ENCODE data around the gene FBH1. TPM values are rescaled to one million over a fixed set of nuclear protein-coding genes. Genes with fewer than 3 reads are reported as not detected.
A peak's percentile ranks its signal among the peaks of the same experiment; 100 is the strongest.
"Not testable (repeated sequence)": the region's sequence is repeated elsewhere in the genome, so short reads cannot be mapped to it uniquely, and the experiment has no call there.

The FBH1 gene
- polyA plus RNA-seq (2012; ENCODE audit: insufficient read depth, insufficient read length) = 51.8 TPM

DNA sequence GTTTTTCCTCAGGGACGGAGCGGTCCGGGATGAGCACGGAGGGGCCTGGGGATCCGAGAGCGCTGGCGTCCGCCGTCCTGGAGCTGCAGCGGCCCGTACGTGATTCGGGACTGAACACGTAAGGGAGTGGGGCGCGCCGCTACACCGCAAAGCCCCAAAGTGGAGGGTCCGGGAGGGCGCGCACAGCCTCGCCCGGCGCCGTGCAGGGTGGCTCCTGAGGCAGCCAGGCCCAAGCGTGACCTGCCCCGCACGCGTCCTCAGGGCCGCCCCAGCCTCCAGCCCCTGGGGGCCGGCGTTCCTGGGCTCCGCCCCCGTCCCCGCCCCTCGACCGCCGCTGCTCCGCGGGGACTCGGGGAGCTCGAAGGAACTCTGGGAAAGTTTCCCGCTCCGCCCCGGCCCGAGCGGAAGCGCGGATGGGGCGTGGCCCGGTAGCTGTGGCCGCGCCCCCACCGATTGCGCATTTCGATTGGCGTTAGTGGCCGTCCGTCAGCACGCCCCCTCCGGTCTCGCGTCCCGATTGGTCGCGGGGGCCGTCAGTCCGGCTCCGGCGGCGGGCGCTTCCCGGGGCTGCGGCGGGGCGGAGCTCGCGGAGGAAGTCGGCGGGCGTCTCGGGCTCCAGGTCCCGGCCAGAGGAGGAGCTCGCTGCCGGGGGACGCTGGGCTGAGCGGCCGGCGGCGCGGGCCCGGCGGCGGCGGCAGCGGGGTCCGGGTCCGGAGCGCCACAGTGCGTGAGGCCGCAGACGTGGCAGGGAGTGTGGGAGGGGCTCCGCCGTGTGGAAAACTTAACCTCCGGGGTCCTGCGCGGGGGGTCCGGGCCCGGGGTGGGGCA lies at the start of gene FBH1, which contains the start of gene ANKRD16:
Gene FBH1 (plus strand): TSS at position 620 of the 828 bp plus-strand sequence. CDS start 103 bp downstream, at position 723.
Gene ANKRD16 (minus strand): TSS at position 270 of the 828 bp plus-strand sequence. CDS start 539 bp downstream, outside the sequence.
- H3K4me3 ChIP-seq (ENCODE audit: low read length) = peak within 1 kb of the TSS; percentile 84
- DNase-seq (ENCODE audit: low read depth, low spot score) = peak; percentile 96

GRCh38 chr10:5840314-5841307 lies 49.4 kb upstream of the FBH1 start:
- DNase-seq (ENCODE audit: low read depth, low spot score) = no peak
- H3K4me3 ChIP-seq (ENCODE audit: low read length) = no peak overlapping the region

DNA sequence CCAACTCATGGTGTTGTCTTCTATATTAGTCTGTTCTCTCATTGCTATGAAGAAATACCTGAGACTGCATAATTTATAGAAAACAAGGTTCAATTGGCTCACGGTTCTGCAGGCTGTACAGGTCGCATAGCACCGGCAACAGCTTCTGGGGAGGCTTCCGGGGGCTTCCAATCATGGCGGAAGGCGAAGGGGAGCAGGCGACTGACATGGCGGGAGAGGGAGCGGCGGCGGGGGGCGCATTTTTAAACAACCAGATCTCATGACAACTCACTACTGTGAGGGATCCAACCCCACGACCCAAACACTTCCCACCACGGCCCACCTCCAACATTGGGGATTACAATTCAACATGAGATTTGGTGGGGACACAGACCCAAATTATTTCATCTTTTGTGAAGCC lies 48.1 kb upstream of the FBH1 start:
- no peak overlapping the region for H3K4me3 ChIP-seq (ENCODE audit: low read length)
- DNase-seq (ENCODE audit: low read depth, low spot score) = no peak

GRCh38 chr10:5843686-5844344 lies 46.2 kb upstream of the FBH1 start:
- DNase-seq (ENCODE audit: low read depth, low spot score) = no peak
- H3K4me3 ChIP-seq (ENCODE audit: low read length) = no peak overlapping the region

DNA sequence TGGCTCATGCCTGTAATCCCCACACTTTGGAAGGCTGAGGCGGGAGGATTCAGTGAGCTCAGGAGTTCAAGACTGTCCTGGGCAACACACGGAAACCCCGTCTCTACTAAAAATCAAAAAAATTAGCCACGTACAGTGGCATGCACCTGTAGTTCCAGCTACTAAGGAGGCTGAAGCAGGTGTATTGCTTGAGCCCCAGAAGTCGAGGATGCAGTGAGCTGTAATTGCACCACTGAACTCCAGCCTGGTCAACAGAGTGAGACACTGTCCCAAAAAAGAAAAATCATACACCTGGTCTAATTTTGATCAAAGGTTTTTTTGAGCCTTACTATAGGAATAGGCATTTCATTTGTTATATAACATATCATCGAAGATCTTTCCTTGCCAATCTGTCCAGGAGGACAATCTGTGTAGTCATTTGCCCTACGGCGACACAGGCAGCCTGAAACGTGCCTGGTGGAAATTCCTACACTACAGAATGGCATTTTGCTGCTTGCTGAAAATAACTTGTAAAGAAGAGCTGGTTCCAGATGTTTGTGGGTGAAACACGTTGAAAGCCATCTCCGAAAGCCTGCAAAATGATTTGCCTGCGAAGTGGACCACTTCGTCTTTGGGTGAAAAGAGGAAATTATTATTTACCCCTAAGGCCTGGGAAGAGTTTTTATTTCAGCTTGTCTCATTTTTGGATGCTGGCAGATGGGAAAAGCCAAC lies 45.5 kb upstream of the FBH1 start:
- no peak overlapping the region for H3K4me3 ChIP-seq (ENCODE audit: low read length)
- no peak for DNase-seq (ENCODE audit: low read depth, low spot score)

DNA sequence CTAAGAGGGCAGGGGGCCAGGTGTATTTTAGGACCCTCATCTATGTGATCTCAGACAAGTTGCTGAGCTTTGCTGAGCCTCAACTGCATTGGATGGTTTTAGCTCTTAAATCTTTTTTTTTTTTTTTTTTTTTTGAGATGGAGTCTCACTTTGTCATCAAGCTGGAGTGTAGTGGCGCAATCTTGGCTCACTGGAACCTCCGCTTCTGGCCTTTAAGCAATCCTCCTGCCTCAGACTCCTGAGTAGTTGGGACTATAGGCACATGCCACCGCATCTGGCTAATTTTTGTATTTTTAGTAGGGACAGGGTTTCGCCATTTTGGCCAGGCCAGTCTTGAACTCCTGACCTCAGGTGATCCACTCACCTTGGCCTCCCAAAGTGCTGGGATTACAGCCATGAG lies 43.4 kb upstream of the FBH1 start:
- not testable (repeated sequence) for H3K4me3 ChIP-seq (ENCODE audit: low read length); DNase-seq (ENCODE audit: low read depth, low spot score)

DNA sequence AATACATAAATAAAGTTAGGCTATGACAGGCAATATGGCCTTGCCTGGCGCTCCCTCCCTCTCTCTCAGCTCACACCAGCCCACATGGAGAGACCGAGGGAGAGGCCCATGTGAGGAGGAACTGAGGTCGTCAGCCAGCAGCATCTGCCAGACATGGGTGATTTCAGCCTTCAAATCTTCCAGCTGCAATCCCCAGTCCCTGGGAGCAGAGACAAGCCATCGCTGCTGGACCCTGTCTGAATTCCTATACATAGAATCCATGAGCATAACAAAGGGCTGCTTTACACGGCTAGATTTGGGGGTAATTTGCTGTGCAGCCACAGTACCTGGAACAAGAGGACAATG lies 35.9 kb upstream of the FBH1 start:
- no peak for DNase-seq (ENCODE audit: low read depth, low spot score)

DNA sequence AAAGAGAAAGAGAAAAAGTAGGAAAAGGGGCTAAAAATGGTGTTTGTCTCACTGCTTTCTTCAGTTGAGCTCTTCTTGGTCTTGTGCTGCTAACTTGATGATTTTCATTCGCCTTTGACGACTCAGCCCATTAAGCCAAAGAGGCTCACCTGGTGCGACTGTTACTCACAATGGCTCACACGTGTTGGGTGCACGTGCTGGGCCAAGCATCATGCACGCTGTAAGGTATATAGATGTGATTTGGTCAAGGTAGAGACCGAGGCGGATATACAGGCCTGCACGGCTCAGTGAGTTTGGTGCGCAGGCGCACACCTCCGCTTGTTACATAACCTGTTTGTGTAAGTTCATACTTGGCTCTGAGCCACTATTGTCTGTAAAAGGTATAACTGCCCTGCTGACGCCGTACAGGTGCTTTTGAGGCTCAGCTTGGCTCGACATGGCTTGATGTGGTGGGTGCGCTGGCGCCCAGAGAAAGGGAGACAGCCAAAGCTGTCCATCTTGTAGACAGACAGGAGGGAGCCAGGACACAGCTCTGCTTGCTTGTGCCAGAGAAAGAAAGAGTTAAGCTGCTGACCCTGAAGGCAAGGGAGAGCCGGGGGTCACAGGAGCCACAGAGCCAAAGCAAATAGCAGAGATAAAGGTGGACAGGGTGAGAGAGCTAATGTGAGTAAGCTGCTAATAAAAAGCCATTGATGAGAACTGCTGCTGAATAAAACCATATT lies 33.9 kb upstream of the FBH1 start:
- no peak overlapping the region for H3K4me3 ChIP-seq (ENCODE audit: low read length)
- DNase-seq (ENCODE audit: low read depth, low spot score) = no peak

More for the DNA sequence above, 35.9 kb upstream of the FBH1 start:
- no peak overlapping the region for H3K4me3 ChIP-seq (ENCODE audit: low read length)

GRCh38 chr10:5856701-5857004 lies 33.4 kb upstream of the FBH1 start:
- DNase-seq (ENCODE audit: low read depth, low spot score) = no peak
- no peak overlapping the region for H3K4me3 ChIP-seq (ENCODE audit: low read length)

- no peak overlapping the region for H3K4me3 ChIP-seq (ENCODE audit: low read length)
- no peak for DNase-seq (ENCODE audit: low read depth, low spot score)
Measured at GRCh38 chr10:5858811-5859210, 31.2 kb upstream of the FBH1 start.

GRCh38 chr10:5860066-5860465 lies 30.0 kb upstream of the FBH1 start:
- H3K4me3 ChIP-seq (ENCODE audit: low read length) = no peak overlapping the region
- DNase-seq (ENCODE audit: low read depth, low spot score) = no peak

GRCh38 chr10:5862360-5862961 lies 27.6 kb upstream of the FBH1 start:
- H3K4me3 ChIP-seq (ENCODE audit: low read length) = no peak overlapping the region

GRCh38 chr10:5862981-5863685 lies 26.9 kb upstream of the FBH1 start:
- DNase-seq (ENCODE audit: low read depth, low spot score); H3K4me3 ChIP-seq (ENCODE audit: low read length): not testable (repeated sequence)

More at GRCh38 chr10:5862360-5862961, 27.6 kb upstream of the FBH1 start:
- DNase-seq (ENCODE audit: low read depth, low spot score) = no peak

DNA sequence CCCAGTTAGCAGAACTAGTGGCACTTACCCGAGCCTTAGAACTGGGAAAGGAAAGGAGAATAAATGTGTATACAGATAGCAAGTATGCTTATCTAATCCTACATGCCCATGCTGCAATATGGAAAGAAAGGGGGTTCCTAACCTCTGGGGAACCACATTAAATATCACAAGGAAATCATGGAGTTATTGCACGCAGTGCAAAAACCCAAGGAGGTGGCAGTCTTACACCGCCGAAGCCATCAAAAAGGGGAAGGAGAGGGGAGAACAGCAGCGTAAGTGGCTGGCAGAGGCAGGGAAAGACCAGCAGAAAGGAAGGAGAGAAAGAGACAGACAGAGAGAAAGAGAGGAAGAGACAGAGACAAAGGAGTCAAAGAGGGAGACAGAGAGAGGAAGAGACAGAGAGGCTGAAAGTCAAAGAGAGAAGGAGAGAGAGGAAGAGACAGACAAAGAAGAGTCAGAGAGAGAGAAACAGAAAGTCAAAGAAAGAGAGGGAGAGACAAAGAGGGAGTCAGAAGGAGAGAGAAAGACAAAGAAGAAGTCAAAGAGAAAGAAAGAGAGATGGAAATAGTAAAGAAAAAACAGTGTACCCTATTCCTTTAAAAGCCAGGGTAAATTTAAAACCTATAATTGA lies 23.5 kb upstream of the FBH1 start:
- not testable (repeated sequence) for H3K4me3 ChIP-seq (ENCODE audit: low read length); DNase-seq (ENCODE audit: low read depth, low spot score)

DNA sequence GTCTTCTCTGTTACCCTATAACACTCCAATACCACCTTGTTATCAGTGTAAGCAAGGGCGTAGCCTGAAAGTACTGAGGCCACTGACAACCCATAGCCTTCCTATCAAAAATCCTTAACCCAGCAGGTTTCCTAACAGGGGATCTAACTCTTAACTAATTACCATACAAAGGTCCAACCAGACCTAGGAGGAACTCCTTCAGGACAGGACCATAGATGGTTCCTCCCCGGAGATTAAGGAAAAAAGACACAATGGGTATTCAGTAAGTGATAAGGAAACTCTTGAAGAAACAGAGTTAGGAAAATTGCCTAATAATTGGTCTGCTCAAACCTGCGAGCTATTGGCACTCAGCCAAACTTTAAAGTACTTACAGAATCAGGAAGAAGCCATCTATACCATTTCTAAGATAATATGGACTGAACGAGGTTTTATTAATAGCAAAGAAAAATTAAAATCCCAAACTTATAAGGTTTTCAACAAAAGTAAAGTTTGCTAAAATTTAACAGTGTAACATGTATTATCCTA lies 22.9 kb upstream of the FBH1 start:
- not testable (repeated sequence) for H3K4me3 ChIP-seq (ENCODE audit: low read length); DNase-seq (ENCODE audit: low read depth, low spot score)

DNA sequence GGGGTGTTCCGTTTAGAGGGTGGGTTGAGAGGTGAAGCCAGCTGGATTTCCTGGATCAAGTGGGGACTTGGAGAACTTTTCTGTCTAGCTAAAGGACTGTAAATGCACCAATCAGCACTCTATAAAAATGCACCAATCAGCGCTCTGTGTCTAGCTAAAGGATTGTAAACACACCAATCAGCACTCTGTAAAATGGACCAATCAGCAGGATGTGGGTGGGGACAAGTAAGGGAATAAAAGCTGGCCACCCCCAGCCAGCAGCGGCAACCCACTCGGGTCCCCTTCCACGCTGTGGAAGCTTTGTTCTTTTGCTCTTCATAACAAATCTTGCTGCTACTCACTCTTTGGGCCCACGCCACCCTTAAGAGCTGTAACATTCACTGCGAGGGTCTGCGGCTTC lies 21.7 kb upstream of the FBH1 start:
- not testable (repeated sequence) for DNase-seq (ENCODE audit: low read depth, low spot score); H3K4me3 ChIP-seq (ENCODE audit: low read length)

DNA sequence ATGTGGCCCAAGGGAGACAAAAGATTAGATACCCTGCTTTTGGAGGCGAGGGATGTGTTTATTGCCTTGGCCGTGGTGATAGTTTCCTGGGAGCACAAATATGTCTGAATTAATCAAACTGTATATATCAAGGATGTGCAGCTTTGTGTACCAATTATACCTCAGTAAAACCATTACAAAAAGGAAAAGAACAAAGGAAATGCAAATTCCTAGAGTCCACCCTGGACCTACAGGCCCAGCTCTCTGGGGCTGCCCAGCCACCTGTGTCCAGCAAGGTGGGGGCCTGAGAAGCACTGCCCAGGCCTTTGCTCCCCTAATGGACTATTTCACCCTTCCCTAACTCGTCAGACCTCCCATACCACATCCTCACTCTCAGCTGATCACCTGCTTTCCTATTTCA lies 20.9 kb upstream of the FBH1 start:
- no peak for DNase-seq (ENCODE audit: low read depth, low spot score)
- H3K4me3 ChIP-seq (ENCODE audit: low read length) = no peak overlapping the region

Measured in Jurkat, Clone E6-1 (cell line).